ENCODE measurements around the gene TOP2B. TPM values are rescaled to one million over a fixed set of nuclear protein-coding genes. Genes with fewer than 3 reads are reported as not detected.

Gene TOP2B
- total and polyA plus RNA-seq, 2 experiments from 2014 or later = 36.7 to 58.4 TPM

- Histone ChIP-seq H3K36me3 (ENCODE audit: low read depth) (no peaks in the 10 kb centered on the region), H2AFZ (no peak overlapping the region), H3K9ac (no peak overlapping the region), H3K27me3 (replicated peaks; ENCODE audit: insufficient read depth) (no peaks in the 10 kb centered on the region), H4K20me1 (ENCODE audit: insufficient read depth) (no peaks in the 10 kb centered on the region), H3F3A (ENCODE audit: insufficient read depth) (no peaks in the 10 kb centered on the region), H3K9me2 (ENCODE audit: insufficient read depth) (no peaks in the 10 kb centered on the region), H3K4me1 (ENCODE audit: insufficient read depth) (no peaks in the 10 kb centered on the region), H3K27ac (no peak overlapping the region), H3K79me2 (ENCODE audit: insufficient read depth) (no peaks in the 10 kb centered on the region), H3K4me2 (ENCODE audit: unreplicated experiment) (no peak overlapping the region), H3K4me3 (no peak overlapping the region), H3K9me3 (ENCODE audit: low read depth) (no peaks in the 10 kb centered on the region)
- TF ChIP-seq EZH2 (IDR thresholded peaks at IDR 0.05; ENCODE audit: insufficient read depth, poor library complexity, severe bottlenecking) = no peak
- TF ChIP-seq EZH2phosphoT487 (IDR thresholded peaks at IDR 0.05; ENCODE audit: insufficient read depth, low read depth) = no peak
- in situ Hi-C loops (cut with MboI) = no loop called here
- WGBS, 2 experiments (ENCODE audit: low coverage in 1 of 2, low lambda C conversion rate in 2 of 2, missing lambda C conversion rate in 2 of 2) = 65 to 68% methylated on average over 1 of the region's 1 CpG
- DNase-seq = no peak
Observed at GRCh38 chr3:25687742-25688141, 23.0 kb upstream of the TOP2B start.

DNA sequence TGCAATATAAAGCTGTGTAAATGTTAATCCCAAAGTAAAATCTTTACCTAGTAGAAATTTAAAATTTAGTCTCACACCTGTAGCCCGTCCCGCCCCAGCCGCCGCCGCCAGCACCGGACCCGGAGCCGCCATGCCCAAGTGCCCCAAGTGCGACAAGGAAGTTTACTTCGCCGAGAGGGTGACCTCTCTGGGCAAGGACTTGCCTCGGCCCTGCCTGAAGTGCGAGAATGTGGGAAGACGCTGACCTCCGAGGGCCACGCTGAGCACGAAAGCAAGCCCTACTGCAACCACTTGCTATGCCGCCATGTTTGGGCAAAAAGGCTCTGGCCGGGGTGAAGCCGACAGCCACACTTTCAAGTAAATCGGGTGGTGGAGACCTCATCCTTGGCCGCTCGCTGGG is 22.1 kb upstream of the TOP2B start:
- Histone ChIP-seq H3K9me2 (ENCODE audit: insufficient read depth) (no peaks in the 10 kb centered on the region), H3K4me1 (ENCODE audit: insufficient read depth) (no peaks in the 10 kb centered on the region), H3K9me3 (ENCODE audit: low read depth) (no peaks in the 10 kb centered on the region), H3K4me3 (no peak overlapping the region), H3K4me2 (ENCODE audit: unreplicated experiment) (no peak overlapping the region), H3K79me2 (ENCODE audit: insufficient read depth) (no peaks in the 10 kb centered on the region), H3K27me3 (replicated peaks; ENCODE audit: insufficient read depth) (no peaks in the 10 kb centered on the region), H3K36me3 (ENCODE audit: low read depth) (no peaks in the 10 kb centered on the region), H4K20me1 (ENCODE audit: insufficient read depth) (no peaks in the 10 kb centered on the region), H3K27ac (no peak overlapping the region), H3F3A (ENCODE audit: insufficient read depth) (no peaks in the 10 kb centered on the region), H3K9ac (no peak overlapping the region), H2AFZ (no peak overlapping the region)
- 83 to 85% methylated on average over 23 of the region's 23 CpGs for WGBS, 2 experiments (ENCODE audit: low coverage in 1 of 2, low lambda C conversion rate in 2 of 2, missing lambda C conversion rate in 2 of 2)
- TF ChIP-seq EZH2 (IDR thresholded peaks at IDR 0.05; ENCODE audit: insufficient read depth, poor library complexity, severe bottlenecking) (no peak), EZH2phosphoT487 (IDR thresholded peaks at IDR 0.05; ENCODE audit: insufficient read depth, low read depth) (no peak)
- in situ Hi-C loops (cut with MboI) = no loop called here
- no peak for DNase-seq

GRCh38 chr3:25683882-25684281 is 19.2 kb upstream of the TOP2B start:
- no peaks in the 10 kb centered on the region for H3K9me3 ChIP-seq (ENCODE audit: low read depth)
- TF ChIP-seq EZH2 (IDR thresholded peaks at IDR 0.05; ENCODE audit: insufficient read depth, poor library complexity, severe bottlenecking) (no peak), EZH2phosphoT487 (IDR thresholded peaks at IDR 0.05; ENCODE audit: insufficient read depth, low read depth) (no peak)
- H3K4me2 ChIP-seq (ENCODE audit: unreplicated experiment) = no peak overlapping the region
- in situ Hi-C loops (cut with MboI) = no loop called here
- H4K20me1 ChIP-seq (ENCODE audit: insufficient read depth) = no peaks in the 10 kb centered on the region
- no peak overlapping the region for H2AFZ ChIP-seq
- H3K4me1 ChIP-seq (ENCODE audit: insufficient read depth) = no peaks in the 10 kb centered on the region
- no peak overlapping the region for H3K27ac ChIP-seq
- H3F3A ChIP-seq (ENCODE audit: insufficient read depth) = no peaks in the 10 kb centered on the region
- H3K4me3 ChIP-seq = no peak overlapping the region
- DNase-seq = no peak
- H3K9ac ChIP-seq = no peak overlapping the region
- no peaks in the 10 kb centered on the region for H3K36me3 ChIP-seq (ENCODE audit: low read depth)
- no peaks in the 10 kb centered on the region for H3K9me2 ChIP-seq (ENCODE audit: insufficient read depth)
- WGBS, 2 experiments (ENCODE audit: low coverage in 1 of 2, low lambda C conversion rate in 2 of 2, missing lambda C conversion rate in 2 of 2) = 35 to 51% methylated on average over 2 of the region's 2 CpGs
- no peaks in the 10 kb centered on the region for H3K79me2 ChIP-seq (ENCODE audit: insufficient read depth)
- H3K27me3 ChIP-seq (replicated peaks; ENCODE audit: insufficient read depth) = no peaks in the 10 kb centered on the region

- 67 to 70% methylated on average over 1 of the region's 1 CpG for WGBS, 2 experiments (ENCODE audit: low coverage in 1 of 2, low lambda C conversion rate in 2 of 2, missing lambda C conversion rate in 2 of 2)
- no peaks in the 10 kb centered on the region for H3K36me3 ChIP-seq (ENCODE audit: low read depth)
- H3K4me3 ChIP-seq = no peak overlapping the region
- no peaks in the 10 kb centered on the region for H4K20me1 ChIP-seq (ENCODE audit: insufficient read depth)
- no peak overlapping the region for H3K27ac ChIP-seq
- H3K9me3 ChIP-seq (ENCODE audit: low read depth) = no peaks in the 10 kb centered on the region
- no peak overlapping the region for H3K9ac ChIP-seq
- no peak overlapping the region for H3K4me2 ChIP-seq (ENCODE audit: unreplicated experiment)
- H2AFZ ChIP-seq = no peak overlapping the region
- H3K27me3 ChIP-seq (replicated peaks; ENCODE audit: insufficient read depth) = no peaks in the 10 kb centered on the region
- in situ Hi-C loops (cut with MboI) = no loop called here
- H3K79me2 ChIP-seq (ENCODE audit: insufficient read depth) = no peaks in the 10 kb centered on the region
- no peaks in the 10 kb centered on the region for H3F3A ChIP-seq (ENCODE audit: insufficient read depth)
- TF ChIP-seq EZH2phosphoT487 (IDR thresholded peaks at IDR 0.05; ENCODE audit: insufficient read depth, low read depth) (no peak), EZH2 (IDR thresholded peaks at IDR 0.05; ENCODE audit: insufficient read depth, poor library complexity, severe bottlenecking) (no peak)
- DNase-seq = no peak
- H3K9me2 ChIP-seq (ENCODE audit: insufficient read depth) = no peaks in the 10 kb centered on the region
- no peaks in the 10 kb centered on the region for H3K4me1 ChIP-seq (ENCODE audit: insufficient read depth)
Observed at GRCh38 chr3:25683410-25683809, 18.7 kb upstream of the TOP2B start.

Data from GM23248 (cell line).